LNCAP (cell line): ENCODE data around the gene MPO.

Experiments
- CTCF ChIP-seq: fragments of 450-650 bp; IDR thresholded peaks from 2 replicates; pipeline ENCODE4 v1.5.1; 2017; ENCODE audit warnings: mild to moderate bottlenecking

MPO gene

GRCh38 chr17:58312021-58312630 lies 31.4 kb upstream of the MPO start:
- TF ChIP-seq CTCF: no peak

- TF ChIP-seq CTCF: no peak
These were observed 30.7 kb upstream of the MPO start for GRCh38 chr17:58311429-58311894.

GRCh38 chr17:58310511-58311428 lies 30.0 kb upstream of the MPO start:
- no peak for TF ChIP-seq CTCF

- no peak for TF ChIP-seq CTCF
These were observed 29.2 kb upstream of the MPO start for GRCh38 chr17:58309918-58310259.

GRCh38 chr17:58308985-58309917 lies 28.5 kb upstream of the MPO start:
- no peak for TF ChIP-seq CTCF

GRCh38 chr17:58308173-58308984 lies 27.6 kb upstream of the MPO start:
- no peak; the same call in 1 of the 2 replicates for TF ChIP-seq CTCF
